RWPE1 (cell line): ENCODE data around the gene B3GAT1.

Experiments used
- CTCF ChIA-PET: fragments of 350-600 bp; sonication (Branson Sonifier 250); formaldehyde crosslinking; extraction: SDS; loops from one replicate; lab custom pipeline; 2021; lab: Yijun Ruan, JAX
- POLR2A ChIA-PET: fragments of 400-600 bp; formaldehyde crosslinking; extraction: SDS; loops from one replicate; lab custom pipeline; 2020; ENCODE audit warnings: antibody characterized with exemption; ENCODE audit not compliant: low non-redundant PET; lab: Yijun Ruan, JAX
- DNase-seq: peaks from one replicate; pipeline ENCODE4 v3.0.0; 2012; ENCODE audit warnings: low spot score
- H3K27ac ChIP-seq: fragments of 450-650 bp; 2 replicates; pipeline ENCODE4 v1.5.1; 2017
- CTCF ChIP-seq: fragments of 450-650 bp; conservative IDR thresholded peaks from 2 replicates; pipeline ENCODE4 v1.5.1; 2017; ENCODE audit warnings: low read depth, mild to moderate bottlenecking

B3GAT1 gene

GRCh38 chr11:134372536-134372935, 39.5 kb downstream of the B3GAT1 start:
- ChIA-PET CTCF (no interaction called here), POLR2A (no interaction called here)
- H3K27ac ChIP-seq: no peak overlapping the region
- DNase-seq: no peak
- no peak for TF ChIP-seq CTCF

GRCh38 chr11:134371436-134372185, 40.4 kb downstream of the B3GAT1 start:
- ChIA-PET CTCF (no interaction called here), POLR2A (no interaction called here)
- no peak for TF ChIP-seq CTCF
- no peak for DNase-seq
- no peak overlapping the region for H3K27ac ChIP-seq

- no peak for TF ChIP-seq CTCF
- ChIA-PET POLR2A (no interaction called here), CTCF (no interaction called here)
- H3K27ac ChIP-seq: no peak overlapping the region
- no peak for DNase-seq
Observed at GRCh38 chr11:134370526-134371435, 41.3 kb downstream of the B3GAT1 start.

GRCh38 chr11:134369656-134370525, 42.2 kb downstream of the B3GAT1 start:
- H3K27ac ChIP-seq: no peak overlapping the region
- no peak for TF ChIP-seq CTCF
- POLR2A ChIA-PET: no interaction called here
- no peak for DNase-seq
- CTCF ChIA-PET: interaction anchor here (0.6 kb wide), 1 partner anchor 38 kb away, joined by 3 read pairs; no protein-coding TSS in a partner anchor

GRCh38 chr11:134367781-134368180, 44.3 kb downstream of the B3GAT1 start:
- no peak overlapping the region for H3K27ac ChIP-seq
- POLR2A ChIA-PET: no interaction called here
- no peak for TF ChIP-seq CTCF
- no peak for DNase-seq
- CTCF ChIA-PET: no interaction called here

GRCh38 chr11:134366254-134366653, 45.8 kb downstream of the B3GAT1 start:
- H3K27ac ChIP-seq: no peak overlapping the region
- ChIA-PET POLR2A (no interaction called here), CTCF (interaction anchor here (0.7 kb wide), 1 partner anchor 472 kb away, joined by 3 read pairs; no protein-coding TSS in a partner anchor)
- DNase-seq: no peak
- no peak for TF ChIP-seq CTCF
